Muscle of arm (tissue), 12 donors: ENCODE results near the gene UBAP2. TPM values are rescaled to one million over a fixed set of nuclear protein-coding genes. Genes with fewer than 3 reads are reported as not detected.

ENCODE experiments used
- DNase-seq: peaks from one replicate; pipeline ENCODE4 v3.0.0-alpha.2; 2013
- polyA plus RNA-seq, 12 donors: library from polyadenylated mRNA; unstranded; fragments of 120-200 nt; gene quantifications; one replicate each; pipeline ENCODE4 v1.2.1, GENCODE V29; 2013; ENCODE audit not compliant: insufficient read length in 12 of 12

The UBAP2 gene
- polyA plus RNA-seq, 12 donors, result 53.2 to 173 (median 73.1) TPM

- DNase-seq, result peak; percentile 38
Observed at GRCh38 chr9:33924978-33925797, 123.5 kb downstream of the UBAP2 start.

- DNase-seq, result no peak
Observed at GRCh38 chr9:33923998-33924701, 124.5 kb downstream of the UBAP2 start.

GRCh38 chr9:33923079-33923478 is 125.6 kb downstream of the UBAP2 start:
- no peak for DNase-seq

- no peak for DNase-seq
Observed at GRCh38 chr9:33921967-33922895, 126.5 kb downstream of the UBAP2 start.

- DNase-seq, result no peak
Observed at GRCh38 chr9:33919276-33919897, 129.3 kb downstream of the UBAP2 start.

- DNase-seq, result no peak
Observed at GRCh38 chr9:33917036-33917435, 131.7 kb downstream of the UBAP2 start.

GRCh38 chr9:33914887-33915628 is 133.6 kb downstream of the UBAP2 start:
- no peak for DNase-seq

GRCh38 chr9:33913541-33913940 is 135.1 kb downstream of the UBAP2 start:
- no peak for DNase-seq

GRCh38 chr9:33908749-33909148 is 139.9 kb downstream of the UBAP2 start:
- no peak for DNase-seq

- DNase-seq, result no peak
Observed at GRCh38 chr9:33908114-33908513, 140.6 kb downstream of the UBAP2 start.

- no peak for DNase-seq
Observed at GRCh38 chr9:33907347-33907746, 141.3 kb downstream of the UBAP2 start.

GRCh38 chr9:33906769-33907168 is 141.9 kb downstream of the UBAP2 start:
- DNase-seq, result no peak

- DNase-seq, result no peak
Observed at GRCh38 chr9:33905137-33905536, 143.6 kb downstream of the UBAP2 start.

- no peak for DNase-seq
Observed at GRCh38 chr9:33903157-33903780, 145.4 kb downstream of the UBAP2 start.

- DNase-seq, result no peak
Observed at GRCh38 chr9:33894316-33894715, 154.4 kb downstream of the UBAP2 start.

GRCh38 chr9:33893861-33894260 is 154.8 kb downstream of the UBAP2 start:
- DNase-seq, result no peak

- no peak for DNase-seq
Observed at GRCh38 chr9:33885948-33886347, 162.7 kb downstream of the UBAP2 start.

GRCh38 chr9:33884856-33885701 is 163.6 kb downstream of the UBAP2 start:
- peak; percentile 49 for DNase-seq

- DNase-seq, result no peak
Observed at GRCh38 chr9:33881635-33882034, 167.1 kb downstream of the UBAP2 start.
